DND-41 (cell line): ENCODE measurements around the gene RBM6.

ENCODE experiments used
- CTCF ChIP-seq: IDR thresholded peaks from 2 replicates; pipeline ENCODE4 v1.5.1; 2012; ENCODE audit warnings: borderline replicate concordance, low read length, moderate library complexity, mild to moderate bottlenecking; ENCODE audit not compliant: poor library complexity, severe bottlenecking; ENCODE audit errors: extremely low read depth
- EZH2 ChIP-seq: IDR thresholded peaks from 3 replicates; pipeline ENCODE4 v1.6.1; 2012; ENCODE audit warnings: borderline replicate concordance, low read depth, mild to moderate bottlenecking, moderate library complexity, low read length, inconsistent platforms; ENCODE audit not compliant: severe bottlenecking

- TF ChIP-seq CTCF: no peak
- TF ChIP-seq EZH2: no peak
Measured at GRCh38 chr3:50111757-50112156, 171.8 kb downstream of the RBM6 start.
